ELR (cell line): ENCODE measurements around the gene RCE1.
A peak's percentile ranks its signal among the peaks of the same experiment; 100 is the strongest.

Experiments used
- DNase-seq: peaks from one replicate; pipeline ENCODE4 v3.0.0-alpha.2; 2015; ENCODE audit warnings: low read depth

Gene RCE1

GRCh38 chr11:66869567-66869870 is 26.3 kb downstream of the RCE1 start:
- no peak for DNase-seq

GRCh38 chr11:66870131-66870530 is 26.9 kb downstream of the RCE1 start:
- no peak for DNase-seq

GRCh38 chr11:66870616-66871520 is 27.6 kb downstream of the RCE1 start:
- DNase-seq, result no peak

GRCh38 chr11:66871521-66871901 is 28.3 kb downstream of the RCE1 start:
- DNase-seq, result no peak

GRCh38 chr11:66874232-66874631 is 31.0 kb downstream of the RCE1 start:
- DNase-seq, result no peak

GRCh38 chr11:66875378-66875777 is 32.1 kb downstream of the RCE1 start:
- DNase-seq, result no peak

GRCh38 chr11:66877588-66878385 is 34.5 kb downstream of the RCE1 start:
- no peak for DNase-seq

- DNase-seq, result no peak
Measured at GRCh38 chr11:66878474-66878873, 35.2 kb downstream of the RCE1 start.

- no peak for DNase-seq
Measured at GRCh38 chr11:66879000-66879399, 35.8 kb downstream of the RCE1 start.

- DNase-seq, result no peak
Measured at GRCh38 chr11:66879583-66879982, 36.3 kb downstream of the RCE1 start.

- DNase-seq, result no peak
Measured at GRCh38 chr11:66879999-66880398, 36.8 kb downstream of the RCE1 start.

GRCh38 chr11:66880496-66881450 is 37.5 kb downstream of the RCE1 start:
- no peak for DNase-seq

- DNase-seq, result no peak
Measured at GRCh38 chr11:66881451-66881835, 38.2 kb downstream of the RCE1 start.

- DNase-seq, result no peak
Measured at GRCh38 chr11:66881927-66882452, 38.7 kb downstream of the RCE1 start.

- DNase-seq, result no peak
Measured at GRCh38 chr11:66882561-66883015, 39.3 kb downstream of the RCE1 start.

GRCh38 chr11:66883016-66883965 is 40.0 kb downstream of the RCE1 start:
- DNase-seq, result peak; percentile 81

GRCh38 chr11:66884443-66884842 is 41.2 kb downstream of the RCE1 start:
- DNase-seq, result no peak

- no peak for DNase-seq
Measured at GRCh38 chr11:66885469-66885868, 42.2 kb downstream of the RCE1 start.

- DNase-seq, result no peak
Measured at GRCh38 chr11:66885950-66886440, 42.8 kb downstream of the RCE1 start.

GRCh38 chr11:66886671-66887221 is 43.5 kb downstream of the RCE1 start:
- peak; percentile 59 for DNase-seq
